ENCODE measurements around the gene SPATA6L.

Gene SPATA6L, protein sequence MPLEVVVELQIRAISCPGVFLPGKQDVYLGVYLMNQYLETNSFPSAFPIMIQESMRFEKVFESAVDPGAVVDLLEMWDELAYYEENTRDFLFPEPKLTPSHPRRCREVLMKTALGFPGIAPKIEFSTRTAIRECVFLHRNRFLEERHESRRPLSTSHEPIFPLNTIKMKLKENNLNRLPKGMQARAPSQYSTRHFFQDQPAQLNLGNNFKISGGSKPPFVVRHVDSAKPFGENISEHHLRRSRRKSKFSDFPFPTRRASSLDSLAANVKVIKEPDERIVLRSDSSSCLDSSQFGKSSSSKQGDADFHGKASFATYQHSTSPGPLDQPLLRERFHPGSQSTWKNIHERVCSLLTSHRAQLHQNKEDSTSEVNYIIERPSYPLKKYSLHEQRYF

DNA sequence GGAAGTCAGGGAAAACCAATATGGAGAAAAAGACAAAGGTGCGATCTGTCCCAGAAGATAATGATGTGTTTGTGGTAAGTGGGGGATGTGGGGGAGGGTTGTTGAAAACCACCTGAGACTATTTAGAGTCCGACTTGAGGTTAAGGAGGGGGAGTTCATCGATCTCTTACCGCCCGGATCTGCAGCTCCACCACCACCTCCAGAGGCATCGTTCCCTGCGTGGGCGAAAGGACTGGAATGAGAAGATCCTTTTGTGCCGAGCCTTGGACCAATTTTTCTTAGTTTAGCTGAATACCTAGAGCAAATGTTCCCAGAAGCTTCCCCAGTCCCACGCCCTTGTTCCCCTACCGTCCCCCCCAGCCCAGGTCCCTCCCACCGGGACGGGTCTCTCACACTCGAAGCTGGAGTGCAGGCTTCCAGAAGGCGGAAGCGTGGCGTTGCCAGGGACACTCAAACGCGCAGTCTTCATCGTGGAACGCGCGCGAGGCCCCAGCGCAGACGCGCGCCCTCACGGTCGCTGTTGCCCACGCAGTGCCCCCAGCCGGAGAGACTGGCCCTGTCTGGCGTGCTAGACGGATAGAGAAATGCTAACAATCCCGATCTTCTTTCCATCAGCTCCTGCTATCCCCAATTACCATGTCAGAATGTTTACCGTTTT lies at the start of gene SPATA6L:
Gene SPATA6L (minus strand): TSS at position 439 of the 658 bp plus-strand sequence. CDS start 230 bp downstream, at position 209.
- DNase-seq = no peak

DNA sequence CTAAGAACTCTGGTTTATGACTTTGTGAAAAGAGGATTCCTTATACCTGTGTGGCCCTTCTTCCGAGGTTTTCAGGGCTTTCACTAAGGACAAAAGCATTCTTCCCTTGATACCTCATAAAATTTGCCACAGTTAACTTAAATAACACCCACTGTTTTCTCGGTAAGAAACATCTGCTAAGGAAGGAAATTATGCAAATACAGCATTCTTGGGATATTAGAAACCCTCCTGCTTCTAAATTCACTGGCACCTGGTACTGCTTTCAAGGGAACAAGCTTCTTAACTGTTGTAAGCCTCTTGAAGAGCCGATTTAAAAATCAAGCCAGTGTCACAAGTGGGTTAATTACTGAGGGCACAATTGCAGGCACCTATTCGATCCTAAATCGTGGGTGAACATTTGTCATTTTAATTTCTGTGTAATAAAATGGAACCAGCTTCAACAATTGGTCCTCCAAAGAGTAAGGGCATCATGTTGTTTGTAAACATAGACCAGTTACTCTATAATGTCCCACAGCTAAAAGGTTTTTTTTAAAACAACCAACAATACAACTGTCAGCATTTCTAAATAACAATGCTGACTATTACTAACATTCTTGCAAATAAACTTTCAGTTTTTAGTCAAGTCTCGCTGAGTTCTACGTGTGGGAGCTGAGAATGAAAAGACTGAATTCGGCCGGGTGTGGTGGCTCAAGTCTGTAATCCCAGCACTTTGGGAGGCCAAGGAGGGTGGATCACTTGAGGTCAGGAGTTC lies 48.2 kb upstream of the SPATA6L start:
- no peak for DNase-seq

DNA sequence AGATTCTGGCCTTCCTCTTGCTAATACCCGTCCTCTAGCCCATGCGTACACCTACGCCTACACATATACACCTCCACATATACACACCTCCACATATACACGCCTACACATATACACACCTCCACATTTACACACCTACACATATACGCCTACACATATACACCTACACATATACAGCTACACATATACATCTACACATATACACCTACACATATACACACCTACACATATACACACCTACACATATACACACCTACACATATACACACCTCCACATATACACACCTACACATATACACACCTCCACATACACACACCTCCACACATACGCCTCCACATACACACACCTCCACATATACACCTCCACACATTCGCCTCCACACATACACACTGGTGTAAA lies 47.6 kb upstream of the SPATA6L start:
- no peak for DNase-seq

DNA sequence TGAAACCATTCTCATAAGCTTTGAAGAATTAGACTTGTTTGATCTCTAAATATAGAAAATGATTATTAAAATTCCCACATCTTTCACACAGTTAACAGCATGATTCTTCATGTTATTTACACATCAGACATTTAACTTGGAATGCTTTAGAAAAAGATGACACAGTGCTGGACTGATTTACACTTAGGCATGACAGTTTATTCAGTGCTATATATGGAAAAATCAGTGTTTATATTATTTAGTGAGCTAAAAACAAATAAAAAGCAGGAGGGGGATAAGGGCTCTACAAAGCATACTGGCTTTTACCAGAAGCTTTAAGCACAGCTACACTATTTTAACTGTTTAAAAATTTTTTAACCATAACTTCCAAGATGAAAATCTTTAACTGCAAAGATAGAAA lies 43.1 kb upstream of the SPATA6L start:
- DNase-seq = no peak

DNA sequence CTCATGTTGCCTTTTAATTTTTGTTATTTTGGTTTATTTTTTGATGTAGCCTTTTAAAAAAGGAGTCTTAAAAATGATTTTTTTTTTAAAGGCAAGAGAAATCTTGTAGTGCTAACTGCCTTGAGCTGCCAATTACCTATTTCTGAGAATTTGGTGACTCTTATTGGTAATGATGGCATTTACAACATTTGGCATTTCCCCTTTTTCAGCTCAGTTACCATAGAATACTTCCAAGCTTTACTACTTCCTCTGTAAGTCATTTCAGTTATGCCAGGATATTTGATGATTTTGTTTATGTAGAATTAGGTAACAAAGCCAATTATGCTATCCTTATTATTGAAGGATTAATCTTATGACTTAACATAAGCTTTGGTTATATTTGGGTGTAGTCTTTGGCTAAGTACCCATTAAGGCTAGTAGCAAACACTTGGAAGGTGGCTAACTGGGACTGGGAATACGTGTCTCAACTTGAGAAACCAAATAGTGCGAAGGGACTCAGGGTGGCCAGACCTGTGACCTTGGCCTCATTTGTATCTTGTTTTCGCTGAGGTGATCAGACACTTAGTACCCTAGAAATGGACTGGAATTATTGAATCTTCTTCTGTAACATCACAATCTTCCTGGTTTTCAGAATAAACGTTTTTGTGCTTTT lies 40.8 kb upstream of the SPATA6L start:
- no peak for DNase-seq

DNA sequence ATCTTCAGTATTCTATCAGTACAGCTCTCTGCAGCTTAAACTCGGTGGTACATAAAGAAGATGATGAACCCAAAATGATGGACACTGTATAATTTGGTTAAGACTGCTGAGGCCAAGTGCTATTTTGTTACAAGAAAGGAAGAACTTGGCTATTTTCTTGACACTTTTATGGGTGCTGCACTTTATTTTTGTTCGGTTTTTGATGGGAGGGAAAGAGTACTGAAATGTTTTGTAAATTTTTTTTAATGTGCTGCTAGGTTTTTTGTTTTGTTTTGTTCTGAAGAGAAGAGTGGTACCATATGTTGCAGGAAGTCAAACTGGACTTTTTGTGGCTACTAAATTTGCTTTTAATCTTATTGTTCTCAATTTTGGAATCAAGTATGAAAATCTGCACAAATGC lies 39.7 kb upstream of the SPATA6L start:
- DNase-seq = no peak

DNA sequence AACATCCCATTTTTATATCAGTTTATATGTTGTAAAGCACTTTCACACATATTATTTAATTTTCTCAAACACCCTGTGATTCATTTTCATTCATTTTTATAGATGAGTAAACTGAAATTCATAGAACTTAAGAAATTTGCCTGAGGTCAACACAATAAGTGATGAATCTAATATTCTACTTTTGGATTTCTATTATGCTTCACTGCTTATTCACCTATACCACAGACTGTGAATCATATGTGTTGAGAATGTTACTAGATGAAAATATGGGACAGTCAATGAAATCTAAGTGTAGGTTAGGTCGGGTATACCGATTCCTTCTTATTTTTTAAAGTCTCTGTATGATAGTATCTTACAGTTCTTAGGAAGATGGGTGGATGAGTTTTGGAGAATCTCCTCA lies 37.8 kb upstream of the SPATA6L start:
- DNase-seq = no peak

DNA sequence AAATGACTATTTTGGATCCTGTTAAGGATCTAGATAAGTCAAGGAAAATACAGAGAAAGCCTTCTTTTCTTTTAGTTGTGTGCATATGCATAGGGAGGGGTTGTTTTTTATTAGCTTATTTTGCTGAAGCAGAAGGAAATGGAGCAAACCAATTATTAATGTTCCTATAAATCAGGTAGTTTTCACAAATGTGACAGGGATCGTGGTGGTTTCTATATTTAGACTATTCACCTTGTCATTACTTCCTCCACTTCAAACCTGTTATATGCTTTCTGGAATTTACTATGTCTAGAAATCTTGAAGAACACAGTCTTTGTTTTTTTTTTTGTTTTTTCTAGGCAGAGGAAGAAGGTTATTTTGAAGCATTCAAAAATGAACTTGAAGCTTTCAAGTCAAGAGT lies 35.2 kb upstream of the SPATA6L start:
- no peak for DNase-seq

DNA sequence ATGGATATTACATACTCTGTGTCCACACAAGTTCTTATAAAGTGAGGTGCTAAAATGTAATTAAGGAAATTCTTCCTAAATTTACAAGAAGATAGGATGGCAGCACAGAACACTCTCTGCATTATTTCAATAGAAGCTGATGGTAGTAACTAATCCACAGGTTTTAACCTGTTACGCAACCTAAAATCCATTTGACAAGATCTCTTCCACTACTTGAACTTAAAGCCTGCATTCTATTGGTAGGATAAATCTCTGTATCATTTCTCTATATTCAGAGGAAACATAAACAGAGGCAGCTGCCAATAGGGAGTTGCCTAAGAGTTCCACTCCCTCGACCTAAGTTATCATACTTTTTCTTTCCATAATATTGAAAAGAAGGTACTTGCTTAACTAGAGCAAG lies 34.7 kb upstream of the SPATA6L start:
- DNase-seq = no peak

DNA sequence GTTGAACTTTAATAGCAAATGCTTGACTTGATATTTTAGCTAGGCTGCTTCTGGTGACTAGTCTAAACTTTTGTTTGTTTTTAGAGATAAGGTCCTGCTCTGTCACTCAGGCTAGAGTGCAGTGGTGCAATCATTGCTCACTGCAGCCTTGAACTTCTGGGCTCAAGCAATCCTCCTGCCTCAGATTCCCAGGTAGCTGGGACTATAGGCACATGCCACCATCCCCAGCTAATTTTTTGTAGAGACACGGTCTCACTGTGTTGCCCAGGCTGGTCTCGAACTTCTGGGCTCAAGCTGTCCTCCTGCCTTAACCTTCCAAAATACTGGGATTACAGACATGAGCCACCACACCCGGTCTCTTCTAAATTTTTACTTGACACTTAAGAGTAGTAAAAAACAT lies 33.8 kb upstream of the SPATA6L start:
- no peak for DNase-seq

DNA sequence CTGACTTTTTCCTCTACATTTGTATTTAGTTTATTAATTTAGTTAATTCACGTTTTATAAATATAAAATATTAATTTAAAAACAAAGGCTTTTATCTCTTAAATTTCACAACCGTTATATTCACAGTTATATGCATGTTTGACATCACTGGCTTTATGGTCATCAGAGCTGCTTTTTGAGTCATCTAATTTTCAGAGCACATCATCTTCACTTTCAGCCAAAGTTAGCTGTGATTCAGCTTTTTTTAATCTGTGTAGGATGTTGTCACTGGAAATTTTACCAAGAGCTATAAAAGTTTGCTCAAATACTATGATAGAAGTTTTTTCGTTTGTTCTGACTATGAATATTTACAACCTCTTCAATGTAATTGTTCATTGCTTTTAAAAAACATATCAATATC lies 25.5 kb upstream of the SPATA6L start:
- no peak for DNase-seq

DNA sequence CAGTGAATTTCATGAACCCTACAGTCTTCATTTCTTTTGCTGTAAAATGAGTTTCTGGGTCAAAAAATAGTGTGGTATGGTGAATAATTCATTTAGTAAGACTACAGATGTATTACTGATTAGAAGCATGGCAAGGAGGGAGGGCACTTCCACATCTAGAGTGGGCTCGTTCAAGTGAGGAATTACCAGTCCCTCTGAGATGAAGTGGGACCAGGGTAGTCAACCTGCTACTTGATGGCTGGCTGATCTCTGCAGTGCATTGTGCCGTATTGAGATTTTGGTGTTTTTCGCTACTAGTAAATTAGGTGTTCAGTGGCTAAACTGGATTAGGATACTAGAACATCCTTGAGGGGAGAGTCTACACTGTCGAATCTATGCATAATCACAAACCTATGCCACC lies 23.9 kb upstream of the SPATA6L start:
- DNase-seq = no peak

DNA sequence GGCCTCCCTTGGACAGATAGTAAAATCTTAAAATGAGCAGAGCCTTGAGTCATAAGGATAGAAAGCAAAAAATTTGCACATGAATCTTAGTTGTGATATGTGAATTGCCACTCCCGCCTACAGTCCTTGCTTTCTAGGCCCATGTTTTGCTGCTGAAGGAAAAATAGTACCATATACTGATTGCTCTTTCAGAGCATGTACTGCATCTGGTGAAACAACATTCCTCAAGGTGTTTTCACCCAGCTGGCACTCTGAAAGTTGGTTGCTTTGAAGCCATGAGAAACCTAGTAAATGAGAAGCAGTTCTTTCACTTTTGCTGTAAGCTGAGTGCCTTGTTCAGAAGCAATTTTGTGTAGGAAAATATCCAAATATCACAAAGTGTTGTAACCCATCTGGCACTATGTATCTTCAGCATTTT lies 23.4 kb upstream of the SPATA6L start:
- no peak for DNase-seq

DNA sequence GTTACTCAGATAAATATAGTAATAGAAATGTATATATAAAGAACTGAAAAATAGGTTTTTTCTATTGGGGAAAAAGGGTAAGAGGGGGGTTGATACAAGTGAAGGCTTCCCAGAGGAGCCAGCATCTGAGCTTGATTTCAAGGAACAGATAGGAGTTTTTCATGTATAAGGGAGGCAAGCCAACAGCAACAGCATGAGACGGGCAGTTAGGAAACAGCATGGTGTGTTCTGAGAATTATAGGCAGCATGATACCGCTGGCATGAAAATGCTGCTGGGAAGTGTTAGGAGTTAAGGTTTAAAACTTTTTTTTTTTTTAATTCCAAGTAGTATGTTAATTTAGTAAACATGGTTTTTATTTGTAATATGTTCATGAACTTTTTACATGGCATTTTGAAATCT lies 22.7 kb upstream of the SPATA6L start:
- DNase-seq = no peak

DNA sequence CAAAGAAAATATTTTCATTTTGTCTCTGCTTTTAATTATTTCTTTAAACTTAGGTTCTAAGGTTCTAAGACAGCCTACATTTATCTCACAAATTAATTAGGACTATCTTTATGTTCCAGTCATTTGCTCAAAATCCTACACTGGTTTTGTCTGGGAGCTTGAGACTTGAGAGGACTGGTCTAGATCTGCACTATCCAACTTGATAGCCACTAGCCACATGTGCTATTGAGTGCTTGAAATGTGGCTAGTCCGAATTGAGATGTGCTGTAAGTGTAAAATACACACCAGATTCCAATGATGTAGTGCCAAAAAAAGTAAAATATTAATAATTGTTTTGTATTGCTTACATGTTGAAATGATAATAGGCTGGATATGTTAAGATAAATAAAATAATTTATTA lies 20.3 kb upstream of the SPATA6L start:
- no peak for DNase-seq

DNA sequence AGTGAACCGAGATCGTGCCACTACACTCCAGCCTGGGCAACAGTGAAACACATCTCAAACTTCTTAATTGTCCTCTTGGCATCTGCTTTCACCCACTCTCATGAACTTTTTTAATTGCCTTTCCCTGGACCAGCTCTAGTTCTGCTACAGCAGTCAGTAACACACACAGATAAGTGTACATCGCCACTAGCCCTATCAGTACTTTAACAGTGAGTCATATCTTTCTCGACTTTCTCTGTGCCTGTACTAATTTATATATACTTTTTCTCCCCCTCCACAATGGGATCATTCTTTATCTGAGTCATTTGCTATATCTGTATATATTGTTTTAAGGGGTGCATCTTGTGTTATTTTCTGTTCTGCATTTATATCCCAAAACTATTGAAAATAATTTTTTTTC lies 19.8 kb upstream of the SPATA6L start:
- DNase-seq = no peak

DNA sequence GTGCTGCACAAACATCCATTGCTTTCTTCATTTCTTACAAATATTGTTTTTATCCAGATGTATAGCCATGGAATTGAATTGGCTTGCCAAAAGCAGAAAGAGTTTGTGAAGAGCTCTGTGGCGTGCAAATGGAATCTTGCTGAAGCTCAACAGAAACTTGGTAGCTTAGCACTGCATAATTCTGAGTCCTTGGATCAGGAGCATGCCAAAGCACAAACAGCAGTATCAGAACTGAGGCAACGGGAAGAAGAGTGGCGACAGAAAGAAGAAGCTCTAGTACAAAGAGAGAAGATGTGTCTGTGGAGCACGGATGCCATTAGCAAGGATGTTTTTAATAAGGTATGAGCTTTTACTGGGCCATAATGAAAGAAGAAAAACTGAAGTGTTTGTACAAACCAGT lies 18.5 kb upstream of the SPATA6L start:
- DNase-seq = no peak

DNA sequence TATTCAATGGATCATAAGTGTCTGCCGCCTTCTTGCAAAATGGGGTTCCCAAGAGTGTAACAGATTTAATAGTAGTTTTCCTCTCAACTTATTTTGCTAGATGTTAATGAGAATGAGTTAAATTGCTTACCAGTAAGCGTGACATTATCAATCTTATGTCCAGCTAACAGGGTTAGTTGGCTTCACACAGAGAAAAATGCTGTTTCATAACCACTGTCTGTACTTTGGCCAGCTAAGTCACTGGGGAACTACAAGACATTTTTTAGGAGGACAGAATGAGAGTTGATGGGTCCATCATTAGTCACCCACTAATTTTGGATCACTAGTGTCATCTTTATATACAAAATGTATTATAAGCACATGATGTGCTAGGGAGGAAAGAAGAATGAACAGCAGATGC lies 14.5 kb upstream of the SPATA6L start:
- no peak for DNase-seq

DNA sequence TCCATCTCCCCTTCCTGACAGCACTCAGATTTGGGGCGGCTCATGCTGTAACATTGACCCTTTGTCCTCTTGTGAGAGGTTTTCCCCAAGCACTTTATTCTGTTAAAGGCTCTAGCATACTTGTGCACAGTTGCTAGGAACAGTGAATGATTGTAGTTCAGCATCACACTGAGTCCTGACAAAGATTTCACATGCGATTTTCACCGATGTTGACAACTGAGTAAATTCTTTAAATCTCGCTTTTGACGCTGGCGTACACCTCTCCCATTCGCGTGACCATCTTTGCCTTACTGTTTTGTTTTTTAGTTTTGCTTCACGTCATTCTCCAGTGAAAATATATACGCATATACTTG lies 13.9 kb upstream of the SPATA6L start:
- DNase-seq = no peak

DNA sequence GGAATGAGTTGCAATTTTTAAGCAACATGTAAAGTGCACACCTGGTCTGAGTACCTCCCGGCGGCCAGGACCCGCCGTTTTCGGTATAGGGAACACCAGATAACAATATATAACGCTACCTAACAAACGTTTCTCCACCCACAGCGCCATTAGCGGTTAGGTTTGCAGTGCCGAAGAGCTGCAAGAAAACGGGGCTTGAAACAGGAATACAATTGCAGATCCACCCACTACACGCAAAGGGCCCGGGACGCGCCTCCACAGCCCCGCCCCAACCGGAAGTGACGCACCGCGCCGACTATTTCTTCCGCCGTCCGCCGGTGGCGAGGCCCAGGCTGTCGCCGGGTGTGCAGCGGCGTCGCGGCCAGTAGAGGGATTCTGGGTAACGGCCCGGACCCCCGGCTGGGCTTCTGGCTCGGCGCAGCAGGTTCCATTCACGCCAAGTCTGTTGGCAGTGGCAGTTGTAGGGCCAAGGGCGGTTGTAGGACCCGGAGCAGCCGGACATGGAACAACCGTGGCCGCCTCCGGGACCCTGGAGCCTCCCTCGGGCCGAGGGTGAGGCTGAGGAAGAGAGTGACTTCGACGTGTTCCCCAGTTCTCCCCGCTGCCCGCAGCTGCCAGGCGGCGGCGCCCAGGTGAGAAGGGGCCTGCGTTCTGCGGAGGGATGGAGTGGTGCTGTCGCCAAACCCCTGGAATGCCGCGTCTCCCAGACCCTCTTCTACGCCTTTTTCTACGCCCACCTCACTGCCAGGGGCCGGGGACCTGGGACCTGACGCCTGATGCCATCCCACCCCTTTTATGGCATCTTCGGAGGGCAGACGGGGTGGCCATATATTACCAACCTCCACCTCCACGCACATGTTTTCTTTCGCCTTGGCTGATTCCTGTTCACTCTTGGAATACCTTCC lies 13.2 kb upstream of the SPATA6L start, which contains the start of gene CDC37L1:
Gene CDC37L1 (plus strand): TSS at position 302 of the 905 bp plus-strand sequence. CDS start 199 bp downstream, at position 501.
- peak; percentile 85 for DNase-seq

DNA sequence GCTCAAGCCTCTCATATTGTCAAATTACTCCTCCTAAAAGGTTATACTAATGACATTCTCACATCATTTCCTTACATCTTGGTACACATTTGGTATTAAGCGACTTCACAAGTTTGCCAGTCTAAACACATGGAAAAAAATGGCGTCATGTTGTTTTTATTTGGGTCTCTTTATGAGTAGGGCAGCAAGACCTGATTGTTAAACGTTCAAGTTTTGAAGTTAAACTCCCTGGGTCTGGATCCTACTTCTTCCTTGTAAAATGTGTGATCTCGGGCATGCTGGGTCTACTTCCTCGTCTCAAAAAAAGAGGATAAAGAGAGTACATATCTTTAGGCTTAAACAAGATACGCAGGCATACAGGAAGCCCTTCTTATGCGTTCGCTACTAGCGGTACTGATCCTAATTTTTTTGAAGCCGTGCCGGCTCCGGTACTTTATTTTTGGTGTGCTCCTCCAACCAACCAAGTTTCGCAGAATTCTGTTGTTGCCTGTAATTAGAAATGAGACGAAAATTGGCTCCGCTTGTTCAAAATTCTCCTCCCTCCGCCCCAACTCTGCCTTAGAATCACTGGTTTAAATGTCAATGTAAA lies 12.5 kb upstream of the SPATA6L start:
- peak; percentile 17 for DNase-seq

DNA sequence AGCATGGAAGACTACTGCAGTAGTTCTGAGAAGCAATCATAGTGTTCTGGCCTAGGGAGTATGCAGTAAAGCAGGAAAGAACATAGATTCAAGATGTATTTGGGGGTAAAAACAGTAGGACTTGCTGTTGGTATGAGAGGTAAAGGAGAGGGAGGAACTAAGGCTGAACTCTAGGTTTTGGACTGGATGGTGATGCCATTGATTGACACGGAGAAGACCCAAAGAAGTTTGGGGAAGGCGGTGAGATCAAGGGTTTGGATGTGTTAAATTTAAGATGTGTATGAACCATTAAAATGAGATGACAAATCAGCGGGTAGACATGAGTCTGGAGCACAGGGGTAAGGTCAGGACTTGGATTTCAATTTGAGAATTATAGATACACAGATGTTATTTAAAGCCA lies 11.1 kb upstream of the SPATA6L start:
- no peak for DNase-seq

All from DMS 273 treated with DMSO at 0.1 percent for 48 hours (cell line).